HL-60/S4 treated with retinoic acid at 250 ng/mL for 4 days and 3 days (cell line): ENCODE data around the gene ADAMTS7.
"Not testable (repeated sequence)": the region's sequence is repeated elsewhere in the genome, so short reads cannot be mapped to it uniquely, and the experiment has no call there.

ENCODE experiments used
- in situ Hi-C: fragments of 300-500 bp; cut with MboI; formaldehyde crosslinking; loops from 2 replicates; pipeline ENCODE4 v1.7.0; 2022; ENCODE audit warnings: low sequenced_read_pairs

The ADAMTS7 gene

GRCh38 chr15:78811124-78811824, at the start of gene ADAMTS7:
Gene ADAMTS7, minus strand, starts transcription at chr15:78811464. Its CDS starts 244 bp downstream, at chr15:78811220.
- in situ Hi-C loops: no loop called here

DNA sequence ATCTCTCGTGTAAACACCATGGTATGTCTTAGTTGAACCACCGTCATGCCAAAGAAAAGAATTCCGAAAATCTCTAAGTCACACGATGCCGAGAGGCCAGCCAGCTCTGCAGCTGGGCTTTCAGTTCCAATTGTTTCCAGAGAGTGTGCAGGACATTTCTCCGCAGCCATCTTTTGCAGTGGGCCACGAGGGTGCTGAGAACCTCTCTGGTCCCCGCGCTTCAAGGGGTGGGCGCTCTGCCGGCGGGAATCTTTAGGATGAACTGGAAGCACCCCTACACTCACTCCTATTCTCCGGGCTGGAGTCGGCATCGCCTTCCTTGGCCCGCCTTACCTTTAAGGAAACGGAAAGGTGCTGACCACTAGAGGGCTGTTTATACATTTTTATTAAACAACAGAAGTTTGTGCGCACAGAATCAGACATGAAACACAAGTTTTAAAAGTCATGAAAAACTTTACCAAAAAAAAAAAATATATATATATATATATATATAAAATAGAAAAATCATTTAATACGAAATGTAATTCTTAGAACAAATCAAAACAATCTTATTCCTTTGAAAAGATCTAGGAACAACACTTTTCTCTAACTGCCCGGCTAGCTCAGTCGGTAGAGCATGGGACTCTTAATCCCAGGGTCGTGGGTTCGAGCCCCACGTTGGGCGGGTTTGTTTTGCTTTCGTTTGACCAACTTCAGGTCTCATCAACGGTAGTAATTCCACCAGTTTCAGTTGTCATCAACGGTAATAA, 48.9 kb upstream of the ADAMTS7 start:
- in situ Hi-C loops: no loop called here

GRCh38 chr15:78855746-78856145, 44.5 kb upstream of the ADAMTS7 start:
- in situ Hi-C loops: no loop called here

- in situ Hi-C loops: no loop called here
Observed at GRCh38 chr15:78854833-78855372, 43.6 kb upstream of the ADAMTS7 start.

DNA sequence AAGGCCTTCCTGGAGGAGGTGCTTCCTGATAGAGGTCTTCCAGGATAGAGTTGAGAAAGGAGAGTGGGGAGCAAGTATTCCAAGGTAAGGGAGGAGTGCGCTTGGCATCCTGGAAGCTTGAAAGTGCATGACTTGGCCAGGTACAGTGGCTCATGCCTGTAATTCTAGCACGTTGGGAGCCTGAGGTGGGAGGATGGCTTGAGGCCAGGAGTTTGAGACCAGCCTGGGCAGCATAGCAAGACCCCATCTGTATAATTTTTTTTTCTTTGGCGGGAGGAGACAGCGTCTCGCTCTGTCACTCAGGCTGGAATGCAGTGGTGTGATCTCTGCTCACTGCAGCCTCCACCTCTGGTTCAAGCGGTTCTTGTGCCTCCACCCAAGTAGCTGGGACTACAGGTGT, 42.2 kb upstream of the ADAMTS7 start:
- in situ Hi-C loops: no loop called here

- in situ Hi-C loops: no loop called here
Observed at GRCh38 chr15:78850941-78851755, 39.9 kb upstream of the ADAMTS7 start.

GRCh38 chr15:78850352-78850751, 39.1 kb upstream of the ADAMTS7 start:
- in situ Hi-C loops: no loop called here

DNA sequence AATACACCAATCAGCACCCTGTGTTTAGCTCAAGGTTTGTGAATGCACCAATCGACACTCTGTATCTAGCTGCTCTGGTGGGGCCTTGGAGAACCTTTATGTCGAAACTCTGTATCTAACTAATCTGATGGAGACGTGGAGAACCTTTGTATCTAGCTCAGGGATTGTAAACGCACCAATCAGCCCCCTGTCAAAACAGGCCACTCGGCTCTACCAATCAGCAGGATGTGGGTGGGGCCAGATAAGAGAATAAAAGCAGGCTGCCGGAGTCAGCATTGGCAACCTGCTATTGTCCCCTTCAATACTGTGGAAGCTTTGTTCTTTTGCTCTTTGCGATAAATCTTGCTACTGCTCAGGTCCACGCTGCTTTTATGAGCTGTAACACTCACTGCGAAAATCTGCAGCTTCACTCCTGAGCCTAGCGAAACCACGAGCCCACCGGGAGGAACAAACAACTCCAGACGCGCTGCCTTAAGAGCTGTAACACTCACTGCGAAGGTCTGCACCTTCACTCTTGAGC, 36.2 kb upstream of the ADAMTS7 start:
- in situ Hi-C loops: not testable (repeated sequence)

DNA sequence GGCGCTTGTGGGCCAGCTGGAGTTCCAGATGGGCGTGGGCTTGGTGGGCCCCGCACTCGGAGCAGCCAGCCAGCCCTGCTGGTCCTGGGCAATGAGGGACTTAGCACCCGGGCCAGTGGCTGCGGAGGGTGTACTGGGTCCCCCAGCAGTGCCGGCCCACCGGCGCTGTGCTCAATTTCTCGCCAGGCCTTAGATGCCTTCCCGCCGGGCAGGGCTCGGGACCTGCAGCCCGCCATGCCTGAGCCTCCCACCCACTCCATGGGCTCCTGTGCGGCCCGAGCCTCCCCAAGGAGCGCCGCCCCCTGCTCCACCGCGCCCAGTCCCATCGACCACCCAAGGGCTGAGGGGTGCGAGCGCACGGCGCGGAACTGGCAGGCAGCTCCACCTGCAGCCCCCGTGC, 35.6 kb upstream of the ADAMTS7 start:
- in situ Hi-C loops: not testable (repeated sequence)

DNA sequence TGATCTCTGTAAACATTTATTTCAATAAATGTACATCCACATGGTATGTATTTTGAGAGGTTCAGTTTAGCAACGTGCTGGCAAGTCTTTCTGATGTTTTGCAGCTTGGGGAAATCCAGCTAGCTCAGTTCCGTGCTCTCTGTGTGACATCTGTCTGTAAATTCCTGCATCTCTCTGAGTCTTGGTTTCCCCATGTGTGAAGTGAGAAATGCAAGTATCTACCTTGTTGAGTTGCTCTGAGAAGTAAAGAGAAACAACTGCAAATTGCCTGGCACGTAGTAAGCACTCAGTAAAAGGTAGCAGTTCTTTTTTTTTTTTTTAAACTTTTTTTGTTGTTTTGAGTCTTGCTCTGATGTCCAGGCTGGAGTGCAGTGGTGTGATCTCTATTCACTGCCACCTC, 31.3 kb upstream of the ADAMTS7 start:
- in situ Hi-C loops: no loop called here

- in situ Hi-C loops: no loop called here
Observed at GRCh38 chr15:78841891-78842290, 30.6 kb upstream of the ADAMTS7 start.

GRCh38 chr15:78841376-78841706, 30.1 kb upstream of the ADAMTS7 start:
- in situ Hi-C loops: no loop called here

GRCh38 chr15:78840661-78841375, 29.6 kb upstream of the ADAMTS7 start:
- in situ Hi-C loops: no loop called here

DNA sequence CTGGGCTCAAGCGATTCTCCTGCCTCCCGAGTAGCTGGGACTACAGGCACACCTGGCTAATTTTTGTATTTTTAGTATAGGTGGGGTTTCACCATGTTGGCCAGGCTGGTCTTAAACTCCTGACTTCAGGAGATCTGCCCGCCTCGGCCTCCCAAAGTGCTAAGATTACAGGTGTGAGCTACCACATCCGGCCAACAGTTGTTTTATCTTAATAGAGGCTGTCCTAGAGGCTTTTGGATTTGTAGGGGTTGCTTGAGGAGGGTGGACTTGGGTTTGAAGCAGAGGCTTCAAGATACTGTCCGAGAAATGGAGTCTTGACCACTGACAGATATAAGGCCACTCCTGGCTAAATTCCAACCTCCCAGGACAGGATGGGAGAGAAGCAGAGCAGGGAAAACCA, 27.9 kb upstream of the ADAMTS7 start:
- in situ Hi-C loops: not testable (repeated sequence)

DNA sequence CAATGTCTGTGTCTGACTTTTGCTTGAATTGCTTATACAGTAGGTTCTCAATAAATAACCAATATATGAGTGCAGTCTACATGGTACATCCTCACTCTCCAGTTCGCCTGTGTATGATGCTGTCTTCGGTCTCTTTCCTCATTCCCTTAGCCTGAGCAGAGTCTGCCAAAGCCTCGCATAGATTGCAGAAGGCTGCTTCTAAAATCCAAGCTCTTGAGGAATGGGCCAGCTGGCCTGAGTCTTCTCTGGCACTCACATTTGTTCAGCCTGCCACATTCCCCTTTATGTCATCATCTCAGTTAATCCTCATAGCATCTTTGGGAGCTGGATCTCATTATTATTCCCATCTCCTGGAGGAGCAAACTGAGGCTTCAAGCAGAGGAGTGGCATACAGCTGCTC, 27.2 kb upstream of the ADAMTS7 start:
- in situ Hi-C loops: no loop called here

DNA sequence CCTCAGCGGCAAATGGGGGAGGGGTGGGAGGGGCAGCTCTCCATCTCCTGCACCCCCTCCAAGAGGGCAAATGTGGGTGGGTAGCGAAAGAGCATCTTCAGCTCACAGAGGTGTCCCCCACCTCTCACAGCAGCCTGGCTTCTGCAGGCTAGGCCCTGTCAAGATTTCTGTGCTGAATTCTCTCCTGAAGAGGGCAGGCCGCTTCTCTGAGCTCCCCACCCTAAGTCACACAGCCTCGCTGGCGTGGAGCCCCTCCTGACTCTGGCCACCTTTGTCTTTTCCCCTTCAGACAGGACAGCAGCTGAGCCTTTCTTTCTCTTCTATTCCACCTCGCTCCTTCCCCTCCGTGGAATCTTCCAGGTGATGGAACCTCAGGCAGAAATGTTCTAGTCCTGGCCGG, 26.3 kb upstream of the ADAMTS7 start:
- in situ Hi-C loops: no loop called here

DNA sequence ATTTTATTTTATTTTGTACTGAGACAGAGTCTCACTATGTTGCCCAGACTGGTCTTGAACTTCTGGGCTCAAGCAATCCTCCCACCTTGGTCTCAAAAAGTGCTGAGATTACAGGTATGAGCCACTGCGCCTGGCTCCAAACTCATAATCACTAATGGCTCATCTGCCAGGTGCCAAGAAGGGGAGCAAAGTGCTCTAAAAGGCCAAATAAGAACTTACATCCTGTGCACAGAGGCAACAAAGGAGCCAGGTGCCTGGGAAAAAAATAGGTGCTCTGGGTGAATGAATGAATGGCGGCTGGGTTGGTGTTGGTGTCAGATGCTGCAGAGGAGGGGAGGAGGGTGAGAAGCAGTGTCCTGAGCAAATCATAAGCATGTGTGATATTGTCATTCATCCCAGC, 25.9 kb upstream of the ADAMTS7 start:
- in situ Hi-C loops: no loop called here

DNA sequence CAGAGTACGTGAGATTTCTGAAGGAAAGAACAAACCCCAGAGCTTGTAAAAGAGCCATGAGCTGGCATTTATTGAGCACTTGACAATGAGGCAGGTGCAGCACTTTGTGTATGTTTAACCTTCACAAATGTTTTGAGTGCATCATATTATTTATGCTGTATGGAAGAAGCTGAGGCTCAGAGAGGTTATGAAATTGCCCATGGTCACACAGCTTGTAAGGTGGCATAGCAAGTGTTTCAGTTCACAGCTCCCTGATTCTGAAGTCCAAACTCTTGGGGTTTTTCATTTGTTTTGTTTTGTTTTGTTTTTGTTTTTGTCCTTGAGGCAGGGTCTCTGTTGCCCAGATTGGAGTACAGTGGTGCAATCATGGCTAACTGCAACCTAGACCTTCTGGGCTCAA, 25.1 kb upstream of the ADAMTS7 start:
- in situ Hi-C loops: no loop called here

GRCh38 chr15:78831229-78832207, 20.3 kb upstream of the ADAMTS7 start:
- in situ Hi-C loops: no loop called here
